ENCODE results near the gene STYK1.

The STYK1 gene

GRCh38 chr12:10673659-10674384 is at the start of gene STYK1:
STYK1 (minus strand) TSS chr12:10674052; CDS start chr12:10634618, 39,434 bp downstream.
- no CpG with 5 or more reads among the region's 35 CpGs for WGBS (ENCODE audit: insufficient coverage, insufficient read length)
- Histone ChIP-seq H3K4me1 (ENCODE audit: control insufficient read depth, insufficient read depth, low read length) (no peaks in the 10 kb centered on the region), H3K9me3 (ENCODE audit: control insufficient read depth, insufficient read depth, low read length) (no peaks in the 10 kb centered on the region), H3K27me3 (ENCODE audit: control insufficient read depth, insufficient read depth, low read length) (no peaks in the 10 kb centered on the region), H3K27ac (ENCODE audit: low read length) (no peak within 1 kb of the TSS), H3K36me3 (ENCODE audit: control insufficient read depth, insufficient read depth, low read length) (no peaks in the 10 kb centered on the region), H3K4me3 (ENCODE audit: low read length) (peak within 1 kb of the TSS; percentile 75; the same call in 1 of the 2 replicates)
- peak; percentile 71 for DNase-seq (ENCODE audit: low read depth, low spot score)

GRCh38 chr12:10722905-10723746 is 49.3 kb upstream of the STYK1 start, which contains the start of gene YBX3:
YBX3 (minus strand) TSS chr12:10723323; CDS start chr12:10723111, 212 bp downstream.
- Histone ChIP-seq H3K9me3 (ENCODE audit: control insufficient read depth, insufficient read depth, low read length) (no peaks in the 10 kb centered on the region), H3K27me3 (ENCODE audit: control insufficient read depth, insufficient read depth, low read length) (no peaks in the 10 kb centered on the region), H3K36me3 (ENCODE audit: control insufficient read depth, insufficient read depth, low read length) (no peaks in the 10 kb centered on the region; the same call in 1 of the 2 replicates), H3K27ac (ENCODE audit: low read length) (no peak within 1 kb of the TSS), H3K4me3 (ENCODE audit: low read length) (peak within 1 kb of the TSS; percentile 73), H3K4me1 (ENCODE audit: control insufficient read depth, insufficient read depth, low read length) (peaks cover 4% of the 10 kb centered on the region; the same call in 1 of the 2 replicates)
- no peak for DNase-seq (ENCODE audit: low read depth, low spot score)
- no CpG with 5 or more reads among the region's 95 CpGs for WGBS (ENCODE audit: insufficient coverage, insufficient read length)

GRCh38 chr12:10722502-10722904 is 48.7 kb upstream of the STYK1 start:
- Histone ChIP-seq H3K9me3 (ENCODE audit: control insufficient read depth, insufficient read depth, low read length) (no peaks in the 10 kb centered on the region), H3K36me3 (ENCODE audit: control insufficient read depth, insufficient read depth, low read length) (no peaks in the 10 kb centered on the region; the same call in 1 of the 2 replicates), H3K27me3 (ENCODE audit: control insufficient read depth, insufficient read depth, low read length) (no peaks in the 10 kb centered on the region), H3K27ac (ENCODE audit: low read length) (no peak overlapping the region), H3K4me1 (ENCODE audit: control insufficient read depth, insufficient read depth, low read length) (peaks cover 4% of the 10 kb centered on the region; the same call in 1 of the 2 replicates), H3K4me3 (ENCODE audit: low read length) (peak overlapping the region; percentile 73)
- DNase-seq (ENCODE audit: low read depth, low spot score), result no peak
- no CpG with 5 or more reads among the region's 36 CpGs for WGBS (ENCODE audit: insufficient coverage, insufficient read length)

GRCh38 chr12:10721651-10722501 is 48.0 kb upstream of the STYK1 start:
- no CpG with 5 or more reads among the region's 26 CpGs for WGBS (ENCODE audit: insufficient coverage, insufficient read length)
- H3K27me3 ChIP-seq (ENCODE audit: control insufficient read depth, insufficient read depth, low read length), result no peaks in the 10 kb centered on the region
- peaks cover 6% of the 10 kb centered on the region; the same call in 1 of the 2 replicates for H3K4me1 ChIP-seq (ENCODE audit: control insufficient read depth, insufficient read depth, low read length)
- H3K27ac ChIP-seq (ENCODE audit: low read length), result no peak overlapping the region
- no peaks in the 10 kb centered on the region for H3K9me3 ChIP-seq (ENCODE audit: control insufficient read depth, insufficient read depth, low read length)
- peak overlapping the region; percentile 73 for H3K4me3 ChIP-seq (ENCODE audit: low read length)
- no peak for DNase-seq (ENCODE audit: low read depth, low spot score)
- H3K36me3 ChIP-seq (ENCODE audit: control insufficient read depth, insufficient read depth, low read length), result no peaks in the 10 kb centered on the region; the same call in none of the 2 replicates

GRCh38 chr12:10720974-10721650 is 47.3 kb upstream of the STYK1 start:
- Histone ChIP-seq H3K27me3 (ENCODE audit: control insufficient read depth, insufficient read depth, low read length) (no peaks in the 10 kb centered on the region), H3K36me3 (ENCODE audit: control insufficient read depth, insufficient read depth, low read length) (no peaks in the 10 kb centered on the region; the same call in none of the 2 replicates), H3K9me3 (ENCODE audit: control insufficient read depth, insufficient read depth, low read length) (no peaks in the 10 kb centered on the region), H3K4me1 (ENCODE audit: control insufficient read depth, insufficient read depth, low read length) (peaks cover 6% of the 10 kb centered on the region; the same call in 1 of the 2 replicates), H3K27ac (ENCODE audit: low read length) (no peak overlapping the region), H3K4me3 (ENCODE audit: low read length) (peak overlapping the region; percentile 73; the same call in 1 of the 2 replicates)
- DNase-seq (ENCODE audit: low read depth, low spot score), result no peak
- no CpG with 5 or more reads among the region's 3 CpGs for WGBS (ENCODE audit: insufficient coverage, insufficient read length)

GRCh38 chr12:10719482-10719881 is 45.6 kb upstream of the STYK1 start:
- H3K4me1 ChIP-seq (ENCODE audit: control insufficient read depth, insufficient read depth, low read length), result peaks cover 6% of the 10 kb centered on the region; the same call in 1 of the 2 replicates
- no peak overlapping the region for H3K4me3 ChIP-seq (ENCODE audit: low read length)
- H3K36me3 ChIP-seq (ENCODE audit: control insufficient read depth, insufficient read depth, low read length), result peaks cover 2% of the 10 kb centered on the region
- no CpG with 5 or more reads among the region's 4 CpGs for WGBS (ENCODE audit: insufficient coverage, insufficient read length)
- no peaks in the 10 kb centered on the region for H3K27me3 ChIP-seq (ENCODE audit: control insufficient read depth, insufficient read depth, low read length)
- no peaks in the 10 kb centered on the region for H3K9me3 ChIP-seq (ENCODE audit: control insufficient read depth, insufficient read depth, low read length)
- no peak for DNase-seq (ENCODE audit: low read depth, low spot score)
- no peak overlapping the region for H3K27ac ChIP-seq (ENCODE audit: low read length)

GRCh38 chr12:10718279-10718821 is 44.5 kb upstream of the STYK1 start:
- Histone ChIP-seq H3K36me3 (ENCODE audit: control insufficient read depth, insufficient read depth, low read length) (peaks cover 2% of the 10 kb centered on the region), H3K27ac (ENCODE audit: low read length) (no peak overlapping the region), H3K9me3 (ENCODE audit: control insufficient read depth, insufficient read depth, low read length) (no peaks in the 10 kb centered on the region), H3K27me3 (ENCODE audit: control insufficient read depth, insufficient read depth, low read length) (no peaks in the 10 kb centered on the region), H3K4me1 (ENCODE audit: control insufficient read depth, insufficient read depth, low read length) (peaks cover 4% of the 10 kb centered on the region; the same call in 1 of the 2 replicates), H3K4me3 (ENCODE audit: low read length) (no peak overlapping the region)
- WGBS (ENCODE audit: insufficient coverage, insufficient read length), result no CpG with 5 or more reads among the region's 4 CpGs
- DNase-seq (ENCODE audit: low read depth, low spot score), result no peak

GRCh38 chr12:10717410-10717809 is 43.6 kb upstream of the STYK1 start:
- H3K4me3 ChIP-seq (ENCODE audit: low read length), result no peak overlapping the region
- H3K4me1 ChIP-seq (ENCODE audit: control insufficient read depth, insufficient read depth, low read length), result peaks cover 4% of the 10 kb centered on the region; the same call in 1 of the 2 replicates
- H3K27me3 ChIP-seq (ENCODE audit: control insufficient read depth, insufficient read depth, low read length), result no peaks in the 10 kb centered on the region
- peaks cover 5% of the 10 kb centered on the region for H3K36me3 ChIP-seq (ENCODE audit: control insufficient read depth, insufficient read depth, low read length)
- no peaks in the 10 kb centered on the region for H3K9me3 ChIP-seq (ENCODE audit: control insufficient read depth, insufficient read depth, low read length)
- DNase-seq (ENCODE audit: low read depth, low spot score), result no peak
- H3K27ac ChIP-seq (ENCODE audit: low read length), result no peak overlapping the region
- WGBS (ENCODE audit: insufficient coverage, insufficient read length), result no CpG with 5 or more reads among the region's 2 CpGs

- WGBS (ENCODE audit: insufficient coverage, insufficient read length), result no CpG with 5 or more reads among the region's 6 CpGs
- no peak for DNase-seq (ENCODE audit: low read depth, low spot score)
- peaks cover 4% of the 10 kb centered on the region; the same call in 1 of the 2 replicates for H3K4me1 ChIP-seq (ENCODE audit: control insufficient read depth, insufficient read depth, low read length)
- H3K27ac ChIP-seq (ENCODE audit: low read length), result no peak overlapping the region
- no peak overlapping the region for H3K4me3 ChIP-seq (ENCODE audit: low read length)
- no peaks in the 10 kb centered on the region for H3K9me3 ChIP-seq (ENCODE audit: control insufficient read depth, insufficient read depth, low read length)
- H3K36me3 ChIP-seq (ENCODE audit: control insufficient read depth, insufficient read depth, low read length), result peaks cover 5% of the 10 kb centered on the region; the same call in 1 of the 2 replicates
- H3K27me3 ChIP-seq (ENCODE audit: control insufficient read depth, insufficient read depth, low read length), result no peaks in the 10 kb centered on the region
These were observed 43.0 kb upstream of the STYK1 start for GRCh38 chr12:10716704-10717315.

All from iPS DF 6.9 (cell line).